Thyroid gland (tissue), 4 donors: ENCODE results near the gene AHRR. TPM values are rescaled to one million over a fixed set of nuclear protein-coding genes. Genes with fewer than 3 reads are reported as not detected.
"Not testable (repeated sequence)": the region's sequence is repeated elsewhere in the genome, so short reads cannot be mapped to it uniquely, and the experiment has no call there.

Experiments
- DNase-seq, 2 donors: peaks; one replicate each; pipeline ENCODE4 v3.0.0-alpha.2; 2019
- H3K27ac ChIP-seq, 3 donors: fragments of 200-600 bp; sonication (generic); 1 replicate in 2 of 3; 2 replicates in 1 of 3; pipeline ENCODE4 v1.5.1; 2016 to 2019; ENCODE audit warnings: mild to moderate bottlenecking in 1 of 3, moderate library complexity in 1 of 3
- H3K27me3 ChIP-seq: fragments of 200-600 bp; sonication (generic); one replicate; pipeline ENCODE4 v1.5.1; 2019
- H3K36me3 ChIP-seq, 2 donors: fragments of 200-600 bp; sonication (generic); one replicate each; pipeline ENCODE4 v1.5.1; 2016 to 2019
- H3K4me1 ChIP-seq, 2 donors: fragments of 200-600 bp; sonication (generic); one replicate each; pipeline ENCODE4 v1.5.1; 2017 to 2019
- H3K4me3 ChIP-seq, 3 donors: fragments of 200-600 bp; sonication (generic); replicated peaks in 1 of 3; 1 replicate in 2 of 3; 2 replicates in 1 of 3; pipeline ENCODE4 v1.5.1; 2016; ENCODE audit warnings: mild to moderate bottlenecking in 1 of 3
- H3K9me3 ChIP-seq: fragments of 200-600 bp; sonication (generic); one replicate; pipeline ENCODE4 v1.5.1; 2017
- CTCF ChIP-seq, 6 experiments: fragments of 200-600 bp in 3 of 6; fragments of 450-650 bp in 3 of 6; sonication (generic) in 3 of 6; IDR thresholded peaks; one replicate each; pipeline ENCODE4 v1.5.1; 2016 to 2019; ENCODE audit warnings: antibody characterized with exemption in 6 of 6, mild to moderate bottlenecking in 2 of 6, inconsistent platforms in 1 of 6, moderate library complexity in 1 of 6
- POLR2A ChIP-seq, 2 donors: fragments of 450-650 bp; IDR thresholded peaks; one replicate each; pipeline ENCODE4 v1.6.1; 2017; ENCODE audit warnings: antibody characterized with exemption in 2 of 2, mild to moderate bottlenecking in 2 of 2, moderate library complexity in 1 of 2
- WGBS, 2 donors: methylation state at CpG; one replicate each; pipeline ENCODE4 v1.1.5; 2017; 5-methylcytosine and 5-hydroxymethylcytosine counted together
- intact Hi-C: fragments of 100-400 bp; cut with DNase I; formaldehyde crosslinking; loops from one replicate; pipeline ENCODE4 v1.15.1; 2023
- total RNA-seq, 4 donors: library from RNA; depleted of rRNA; stranded (reverse); fragments of >200 nt; gene quantifications; one replicate each; pipeline ENCODE4 v1.2.3, GENCODE V29; 2016

The AHRR gene
- total RNA-seq, 4 donors from 2014 or later, result 0.88 to 2.1 (median 1.3) TPM

- H3K9me3 ChIP-seq, result no peaks in the 10 kb centered on the region
- TF ChIP-seq POLR2A (IDR thresholded peaks at IDR 0.05) (no peak), CTCF (IDR thresholded peaks at IDR 0.05) (no peak)
- H3K4me1 ChIP-seq, result no peaks in the 10 kb centered on the region
- intact Hi-C loops, result no loop called here
- WGBS, 2 donors, result 81 to 83% methylated on average over 18 of the region's 18 CpGs
- no peaks in the 10 kb centered on the region for H3K36me3 ChIP-seq
- no peaks in the 10 kb centered on the region for H3K27me3 ChIP-seq
- DNase-seq, result no peak
- no peak overlapping the region for H3K27ac ChIP-seq
- no peak overlapping the region for H3K4me3 ChIP-seq
These were observed 45.2 kb downstream of the AHRR start for GRCh38 chr5:366541-367357.

- no peaks in the 10 kb centered on the region for H3K36me3 ChIP-seq
- no peak for DNase-seq
- no peaks in the 10 kb centered on the region for H3K4me1 ChIP-seq
- intact Hi-C loops, result no loop called here
- 82 to 86% methylated on average over 17 to 21 of the region's 22 CpGs for WGBS, 2 donors
- no peaks in the 10 kb centered on the region for H3K9me3 ChIP-seq
- H3K27ac ChIP-seq, result no peak overlapping the region
- H3K4me3 ChIP-seq, result no peak overlapping the region
- TF ChIP-seq POLR2A (IDR thresholded peaks at IDR 0.05), result no peak
- TF ChIP-seq CTCF (IDR thresholded peaks at IDR 0.05), result no peak
- H3K27me3 ChIP-seq, result no peaks in the 10 kb centered on the region
These were observed 46.0 kb downstream of the AHRR start for GRCh38 chr5:367358-368130.

GRCh38 chr5:368183-369084 lies 46.9 kb downstream of the AHRR start:
- Histone ChIP-seq H3K4me3 (no peak overlapping the region), H3K9me3 (no peaks in the 10 kb centered on the region), H3K4me1 (peaks cover 0 to 5% of the 10 kb centered on the region in 2 donors), H3K27me3 (no peaks in the 10 kb centered on the region), H3K27ac (no peak overlapping the region), H3K36me3 (no peaks in the 10 kb centered on the region)
- TF ChIP-seq CTCF (IDR thresholded peaks at IDR 0.05) (no peak), POLR2A (IDR thresholded peaks at IDR 0.05) (no peak)
- intact Hi-C loops, result no loop called here
- DNase-seq, result no peak
- WGBS, 2 donors, result 73 to 78% methylated on average over 24 to 26 of the region's 26 CpGs

GRCh38 chr5:369151-369868 lies 47.8 kb downstream of the AHRR start:
- no peak overlapping the region for H3K4me3 ChIP-seq
- intact Hi-C loops, result no loop called here
- H3K27me3 ChIP-seq, result no peaks in the 10 kb centered on the region
- WGBS, 2 donors, result 66 to 69% methylated on average over 12 to 15 of the region's 15 CpGs
- no peak overlapping the region for H3K27ac ChIP-seq
- H3K9me3 ChIP-seq, result no peaks in the 10 kb centered on the region
- no peak for DNase-seq
- TF ChIP-seq CTCF (IDR thresholded peaks at IDR 0.05) (no peak), POLR2A (IDR thresholded peaks at IDR 0.05) (no peak)
- peaks cover 4 to 11% of the 10 kb centered on the region in 2 donors for H3K4me1 ChIP-seq
- no peaks in the 10 kb centered on the region for H3K36me3 ChIP-seq

GRCh38 chr5:369869-370236 lies 48.3 kb downstream of the AHRR start:
- H3K36me3 ChIP-seq, H3K27me3 ChIP-seq, H3K9me3 ChIP-seq, H3K4me3 ChIP-seq, H3K27ac ChIP-seq, DNase-seq, intact Hi-C loops: not testable (repeated sequence)
- peaks cover 6 to 11% of the 10 kb centered on the region in 2 donors for H3K4me1 ChIP-seq
- WGBS, 2 donors, result 80 to 91% methylated on average over 12 to 17 of the region's 21 CpGs
